Measurements from ENCODE around the gene DFFA. TPM values are rescaled to one million over a fixed set of nuclear protein-coding genes. Genes with fewer than 3 reads are reported as not detected.

The DFFA gene
- total and polyA plus RNA-seq, 2 donors (not counting 1 experiment from before 2014, with no cell fraction given), result 27.8 to 33.5 TPM

GRCh38 chr1:10415211-10415930 lies 57.0 kb downstream of the DFFA start:
- no peak for TF ChIP-seq EZH2 (IDR thresholded peaks at IDR 0.05; ENCODE audit: low read length, missing control alignments)
- no peak for TF ChIP-seq CTCF (conservative IDR thresholded peaks at IDR 0.05 in 1 of 2, IDR thresholded peaks at IDR 0.05 in 1 of 2; ENCODE audit: low read depth in 1 of 2, low read length in 2 of 2)
- no peaks in the 10 kb centered on the region for H4K20me1 ChIP-seq (ENCODE audit: control insufficient read depth, extremely low read depth, insufficient read depth, low read length)
- peaks cover 23% of the 10 kb centered on the region for H3K36me3 ChIP-seq (ENCODE audit: control insufficient read depth, insufficient read depth, low read length)
- H3K79me2 ChIP-seq (ENCODE audit: control insufficient read depth, insufficient read depth, low read length), result no peaks in the 10 kb centered on the region
- no peaks in the 10 kb centered on the region for H3K9me3 ChIP-seq (ENCODE audit: control insufficient read depth, insufficient read depth, low read depth, low read length)
- peak; percentile 66 to 75 for DNase-seq (ENCODE audit: low read depth in 2 of 2)
- no peak overlapping the region for H2AFZ ChIP-seq (ENCODE audit: low read length)
- H3K4me2 ChIP-seq (ENCODE audit: extremely low read depth, insufficient read depth, low read length), result no peak overlapping the region
- peak overlapping the region; percentile 22 for H3K27ac ChIP-seq (ENCODE audit: insufficient read depth, low read length)
- no peaks in the 10 kb centered on the region for H3K27me3 ChIP-seq (ENCODE audit: control insufficient read depth, insufficient read depth, low read length)
- no peak overlapping the region for H3K9ac ChIP-seq (ENCODE audit: insufficient read depth, low read length)
- no peak overlapping the region for H3K4me3 ChIP-seq (replicated peaks in 1 of 4; ENCODE audit: control extremely low read depth in 1 of 4, insufficient read depth in 1 of 4, low read depth in 3 of 4, low read length in 4 of 4)
- no peaks in the 10 kb centered on the region for H3K4me1 ChIP-seq (ENCODE audit: control insufficient read depth, extremely low read depth, insufficient read depth, low read length)

- Histone ChIP-seq H3K27ac (ENCODE audit: insufficient read depth, low read length) (no peak overlapping the region), H3K4me2 (ENCODE audit: extremely low read depth, insufficient read depth, low read length) (no peak overlapping the region), H3K4me1 (ENCODE audit: control insufficient read depth, extremely low read depth, insufficient read depth, low read length) (peaks cover 4% of the 10 kb centered on the region), H3K27me3 (ENCODE audit: control insufficient read depth, insufficient read depth, low read length) (no peaks in the 10 kb centered on the region), H3K9ac (ENCODE audit: insufficient read depth, low read length) (no peak overlapping the region), H4K20me1 (ENCODE audit: control insufficient read depth, extremely low read depth, insufficient read depth, low read length) (no peaks in the 10 kb centered on the region), H3K9me3 (ENCODE audit: control insufficient read depth, insufficient read depth, low read depth, low read length) (no peaks in the 10 kb centered on the region), H3K36me3 (ENCODE audit: control insufficient read depth, insufficient read depth, low read length) (peaks cover 37% of the 10 kb centered on the region), H3K4me3 (replicated peaks in 1 of 4; ENCODE audit: control extremely low read depth in 1 of 4, insufficient read depth in 1 of 4, low read depth in 3 of 4, low read length in 4 of 4) (no peak overlapping the region), H2AFZ (ENCODE audit: low read length) (no peak overlapping the region), H3K79me2 (ENCODE audit: control insufficient read depth, insufficient read depth, low read length) (peaks cover under 1% of the 10 kb centered on the region)
- TF ChIP-seq EZH2 (IDR thresholded peaks at IDR 0.05; ENCODE audit: low read length, missing control alignments), result no peak
- no peak for TF ChIP-seq CTCF (conservative IDR thresholded peaks at IDR 0.05 in 1 of 2, IDR thresholded peaks at IDR 0.05 in 1 of 2; ENCODE audit: low read depth in 1 of 2, low read length in 2 of 2)
- no peak for DNase-seq (ENCODE audit: low read depth in 2 of 2)
Measured at GRCh38 chr1:10407201-10407600, 65.1 kb downstream of the DFFA start.

Other genes with a start within 250 kb of the DFFA start
- gene PGD, start 73.5 kb downstream of the DFFA start, total RNA-seq, result 135 and 158 TPM in 2 replicates
- gene PGD, start 73.5 kb downstream of the DFFA start, polyA plus RNA-seq, result 121 and 179 TPM in 2 replicates
- gene CENPS, start 42.1 kb downstream of the DFFA start, total RNA-seq, result 7.4 and 10.2 TPM in 2 replicates
- gene CENPS, start 42.1 kb downstream of the DFFA start, polyA plus RNA-seq, result 11.9 and 15.3 TPM in 2 replicates
- gene CORT, start 22.5 kb downstream of the DFFA start, total RNA-seq, result 0.17 TPM in 1 of 2 replicates, not detected in the other
- gene CORT, start 22.5 kb downstream of the DFFA start, polyA plus RNA-seq, result not detected in 2 replicates
- 8.2 and 11.4 TPM in 2 replicates for gene PEX14, start 2.4 kb upstream of the DFFA start, total RNA-seq
- 10.3 and 14.4 TPM in 2 replicates for gene PEX14, start 2.4 kb upstream of the DFFA start, polyA plus RNA-seq